ENCODE results near the gene BMAL1.

BMAL1 gene

DNA sequence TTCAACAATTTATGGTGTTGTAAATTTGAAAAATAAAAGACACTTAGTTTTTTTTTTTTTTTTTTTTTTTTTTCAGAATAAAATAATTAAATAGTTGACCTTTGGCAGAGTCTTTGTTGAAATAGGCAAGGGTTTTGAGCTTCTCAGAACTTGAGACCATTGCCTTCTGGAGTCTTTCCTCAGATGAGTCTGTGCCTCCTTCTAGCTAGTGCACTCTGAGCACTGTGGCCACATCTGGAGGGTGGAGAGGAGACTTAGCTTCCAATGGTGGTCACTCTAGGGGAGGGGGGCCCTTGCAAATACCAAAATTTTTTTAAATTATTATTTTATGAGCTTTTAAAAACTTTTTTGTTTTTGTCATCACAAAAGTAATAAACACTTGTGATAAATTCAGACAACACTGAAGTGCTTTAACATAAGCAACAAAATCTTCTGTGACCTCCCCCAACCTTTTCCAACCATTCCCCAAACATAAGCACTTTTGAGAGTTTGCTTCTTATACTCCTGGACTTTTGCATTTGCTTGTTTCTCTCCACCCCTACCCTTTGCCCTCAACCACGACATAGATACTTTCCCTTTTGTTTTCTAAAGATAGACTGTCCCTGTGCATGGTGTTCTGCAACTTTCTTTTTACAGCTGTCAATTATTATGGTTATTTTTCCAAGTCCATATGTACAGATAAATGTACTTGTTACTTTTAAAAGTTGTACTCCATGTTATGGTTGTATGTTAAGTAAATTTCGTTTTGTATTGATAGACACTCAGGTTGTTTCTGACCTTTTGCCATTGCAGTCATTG, 41.1 kb downstream of the BMAL1 start:
- DNase-seq: no peak

- DNase-seq: no peak
Measured at GRCh38 chr11:13320688-13321087, 43.1 kb downstream of the BMAL1 start.

DNA sequence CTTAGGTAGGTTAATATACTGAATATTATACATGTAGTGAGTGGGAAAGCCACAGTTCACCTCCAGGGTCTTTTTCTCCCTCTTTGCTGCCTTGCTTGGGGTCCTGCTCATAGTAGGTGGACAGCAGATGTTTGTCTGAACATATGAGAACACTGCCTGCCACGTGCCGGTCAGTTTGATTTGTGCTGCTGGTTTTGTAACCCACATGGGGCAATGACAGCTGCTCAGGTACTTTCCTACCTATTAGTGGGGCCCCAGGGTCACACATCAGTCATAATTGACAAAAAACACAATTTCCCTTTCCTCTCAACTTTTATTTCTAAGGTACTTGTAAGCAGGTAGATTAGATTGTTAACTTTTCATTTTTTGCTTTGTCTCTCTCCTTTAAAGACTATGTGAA, 43.8 kb downstream of the BMAL1 start:
- no peak for DNase-seq

DNA sequence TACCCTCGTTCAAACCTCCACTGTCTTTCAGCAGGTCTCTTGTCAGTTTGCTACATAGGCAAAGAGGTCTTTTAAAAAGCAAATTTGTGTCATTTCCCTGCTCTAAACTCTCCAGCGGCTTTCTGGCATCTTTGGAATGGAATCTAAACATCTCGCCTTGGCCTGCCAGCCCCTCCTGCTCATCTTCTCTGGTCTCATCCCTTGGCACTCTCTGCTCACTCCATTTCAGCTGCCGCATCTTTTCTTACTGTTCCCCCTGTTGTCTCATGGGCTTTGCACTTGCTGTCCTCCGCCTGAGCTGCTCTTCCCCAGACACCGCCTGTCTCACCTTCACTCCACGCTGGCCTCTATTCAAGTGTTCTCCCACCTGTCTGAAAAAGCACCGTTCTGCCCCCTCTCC, 46.6 kb downstream of the BMAL1 start:
- no peak for DNase-seq

- DNase-seq: no peak
Measured at GRCh38 chr11:13324709-13325108, 47.1 kb downstream of the BMAL1 start.

DNA sequence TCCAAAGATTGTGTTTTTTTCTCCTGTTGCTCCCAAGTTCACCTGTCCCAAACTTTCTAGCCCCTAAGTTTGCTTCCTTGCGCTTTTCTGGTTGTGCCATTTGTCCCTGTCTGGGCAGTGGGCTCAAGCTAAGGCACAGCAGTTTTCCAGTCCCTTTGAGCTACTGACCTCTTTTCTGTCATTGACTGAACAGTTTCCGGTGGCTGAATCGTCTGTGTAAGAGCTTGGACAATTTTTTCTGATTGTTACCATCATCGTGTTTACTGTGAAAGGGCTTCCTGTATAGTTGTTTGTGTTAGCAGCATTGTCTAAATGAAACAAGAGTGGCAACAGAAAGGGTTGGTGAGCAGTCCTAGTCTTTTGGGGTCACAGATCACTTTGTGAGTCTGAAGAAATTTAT, 49.8 kb downstream of the BMAL1 start:
- no peak for DNase-seq

DNA sequence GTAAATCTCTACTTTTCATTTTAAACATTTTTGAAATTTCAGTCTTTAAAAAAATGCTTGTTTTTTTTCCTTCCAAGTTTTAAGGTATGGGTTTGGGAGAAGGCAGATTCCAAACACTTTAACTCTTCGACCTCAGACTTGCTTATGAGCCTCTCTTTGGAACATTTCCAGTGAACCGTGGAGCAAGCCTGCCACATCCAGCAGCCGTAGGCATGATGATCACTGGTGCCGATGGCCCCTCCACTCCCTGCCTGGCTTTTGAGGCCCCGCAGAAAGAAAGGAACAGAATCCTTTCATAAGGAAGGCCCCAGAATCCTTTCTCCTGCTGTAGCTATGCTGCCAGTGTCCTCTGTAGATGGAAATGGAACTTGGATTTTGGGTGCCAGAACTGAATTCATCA, 50.7 kb downstream of the BMAL1 start:
- DNase-seq: no peak

- DNase-seq: no peak
Measured at GRCh38 chr11:13329670-13330356, 52.2 kb downstream of the BMAL1 start.

DNA sequence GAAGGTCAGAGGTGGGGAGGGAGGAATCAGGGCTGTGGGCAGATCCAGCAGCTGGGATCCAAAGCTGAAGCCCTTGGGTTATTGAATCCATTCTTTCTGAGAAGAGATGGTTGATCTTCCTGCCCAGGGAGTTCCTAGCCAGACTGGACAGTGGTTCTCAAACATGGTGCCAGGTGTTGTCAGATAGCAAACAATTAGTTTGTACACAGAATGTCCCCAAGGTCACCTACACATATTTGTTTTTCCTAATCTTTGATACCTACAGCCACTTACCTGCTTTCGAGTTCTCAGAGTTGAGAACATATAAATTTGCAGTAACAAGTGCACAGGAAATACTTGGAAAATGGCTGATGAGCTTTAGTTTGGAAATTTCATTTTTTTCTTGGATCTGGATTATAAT, 54.5 kb downstream of the BMAL1 start:
- no peak for DNase-seq

DNA sequence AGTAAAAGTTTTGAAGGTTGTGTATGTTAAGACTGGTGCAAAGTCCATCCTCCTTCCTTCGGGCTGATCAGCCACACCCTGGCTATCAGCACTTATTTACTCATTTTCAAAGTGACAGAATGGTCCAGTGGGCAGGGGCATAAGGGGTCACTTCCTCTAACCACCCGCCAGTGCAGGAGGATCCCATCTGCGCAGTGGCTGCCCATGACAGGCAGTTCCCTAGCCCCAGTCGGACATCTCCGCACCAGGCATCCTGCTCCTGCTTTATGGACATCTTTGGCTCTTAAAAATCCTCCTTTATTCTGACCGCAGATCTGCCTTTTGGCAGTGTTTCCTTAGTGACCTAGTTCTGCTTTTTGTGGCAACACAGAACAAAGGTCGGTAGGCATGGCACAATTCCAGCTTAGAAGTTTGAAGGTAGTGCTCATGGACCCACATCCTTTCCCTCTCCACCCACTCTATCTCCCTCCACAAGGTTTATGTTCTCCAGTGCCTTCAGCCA, 55.9 kb downstream of the BMAL1 start:
- no peak for DNase-seq

- no peak for DNase-seq
Measured at GRCh38 chr11:13334034-13334786, 56.6 kb downstream of the BMAL1 start.

- no peak for DNase-seq
Measured at GRCh38 chr11:13335319-13335718, 57.7 kb downstream of the BMAL1 start.

- no peak for DNase-seq
Measured at GRCh38 chr11:13336246-13336878, 58.8 kb downstream of the BMAL1 start.

GRCh38 chr11:13338019-13338426, 60.4 kb downstream of the BMAL1 start:
- no peak for DNase-seq

DNA sequence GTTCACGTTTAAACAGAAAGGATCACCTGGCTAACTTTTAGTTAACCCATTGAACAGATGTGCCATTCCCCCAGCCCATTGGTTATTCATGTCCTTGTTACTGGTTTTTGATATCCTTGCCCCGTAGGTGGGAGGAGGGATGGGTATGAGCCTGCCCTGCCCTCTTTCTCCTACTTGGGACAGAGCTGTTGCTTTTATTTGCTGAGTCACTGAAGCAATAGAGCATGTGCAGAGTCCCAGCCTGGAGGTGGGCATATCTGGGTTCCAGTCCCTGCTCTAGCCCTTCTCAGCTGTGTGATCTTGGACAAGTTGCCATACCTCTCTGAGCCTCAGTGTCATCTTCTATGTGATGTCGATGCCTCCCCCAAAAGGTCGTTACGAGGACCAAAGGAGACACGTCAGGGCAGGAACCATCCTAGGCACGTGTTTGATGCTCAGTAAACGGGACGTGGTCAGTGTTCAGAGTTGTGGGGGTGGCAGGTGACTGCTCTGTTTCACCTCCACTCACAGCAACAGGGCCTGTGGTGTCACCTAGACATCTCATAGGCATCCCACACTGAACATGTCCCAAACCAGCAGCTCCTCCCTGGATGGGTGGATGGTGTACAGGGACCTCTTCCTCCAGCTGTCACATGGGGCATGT, 61.0 kb downstream of the BMAL1 start:
- DNase-seq: no peak

DNA sequence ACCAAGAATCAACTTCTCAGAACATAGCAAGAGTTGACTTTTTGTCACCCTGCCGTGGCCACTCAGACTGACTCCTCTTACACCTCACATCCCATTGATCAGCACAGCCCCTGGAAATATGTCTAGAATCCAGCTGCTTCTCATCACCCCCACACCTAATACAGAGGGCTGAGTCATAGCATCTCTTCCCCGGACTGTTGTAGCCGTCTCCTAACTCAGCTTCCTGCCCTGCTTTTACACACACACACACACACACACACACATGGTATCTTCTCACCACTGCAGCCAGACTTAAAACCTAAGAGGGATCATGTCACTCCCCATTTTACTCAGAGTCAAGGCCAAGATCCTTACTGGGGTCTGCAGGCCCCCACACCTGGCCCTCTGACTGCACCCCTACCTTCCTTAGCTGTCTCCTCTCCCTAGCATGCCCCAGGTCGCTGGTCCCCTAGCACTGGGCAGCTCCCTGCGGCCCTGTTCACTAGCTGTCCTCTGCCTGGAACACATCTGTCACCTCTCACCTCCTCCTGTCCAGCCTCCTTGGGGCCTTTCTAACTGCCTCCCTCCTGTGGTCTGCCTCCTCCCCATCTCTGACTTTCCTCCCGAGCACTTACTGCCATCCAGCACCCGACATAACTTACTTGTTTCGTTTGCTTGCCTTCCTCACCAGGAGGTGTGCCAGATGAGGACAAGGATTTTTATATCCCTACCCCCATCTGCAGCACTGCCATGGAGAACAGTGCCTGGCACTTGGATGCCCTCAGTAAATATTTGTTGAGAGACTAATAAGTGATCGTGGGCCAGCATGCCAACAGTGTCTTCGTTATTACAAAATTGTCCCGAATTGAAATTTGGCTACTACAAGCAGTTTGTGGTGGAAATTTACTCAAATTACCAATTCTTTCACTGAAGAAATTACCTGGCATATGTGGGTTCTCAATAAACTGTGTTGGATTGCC, 61.9 kb downstream of the BMAL1 start:
- DNase-seq: no peak

- DNase-seq: no peak
Measured at GRCh38 chr11:13341026-13341425, 63.4 kb downstream of the BMAL1 start.

DNA sequence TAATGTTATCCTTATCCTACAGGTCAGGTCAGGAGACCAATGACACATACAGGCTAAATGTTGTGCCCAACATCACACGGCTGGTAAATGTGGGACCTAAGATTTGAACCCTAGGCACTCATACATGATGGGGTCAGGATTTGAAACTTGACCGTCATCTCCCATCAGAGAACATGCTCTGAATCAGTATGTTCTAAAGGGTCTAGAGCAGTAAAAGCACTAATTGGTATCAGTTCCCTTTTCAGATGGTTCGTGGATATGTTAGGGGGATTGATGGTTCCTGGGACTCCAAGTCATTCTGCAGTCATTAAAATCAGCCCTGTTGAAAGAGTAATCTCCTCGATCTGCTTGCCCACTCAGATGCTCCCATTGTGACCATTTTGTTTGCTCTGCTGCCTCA, 65.5 kb downstream of the BMAL1 start:
- no peak for DNase-seq

- peak; percentile 11 for DNase-seq
Measured at GRCh38 chr11:13343931-13344717, 66.5 kb downstream of the BMAL1 start.

DNA sequence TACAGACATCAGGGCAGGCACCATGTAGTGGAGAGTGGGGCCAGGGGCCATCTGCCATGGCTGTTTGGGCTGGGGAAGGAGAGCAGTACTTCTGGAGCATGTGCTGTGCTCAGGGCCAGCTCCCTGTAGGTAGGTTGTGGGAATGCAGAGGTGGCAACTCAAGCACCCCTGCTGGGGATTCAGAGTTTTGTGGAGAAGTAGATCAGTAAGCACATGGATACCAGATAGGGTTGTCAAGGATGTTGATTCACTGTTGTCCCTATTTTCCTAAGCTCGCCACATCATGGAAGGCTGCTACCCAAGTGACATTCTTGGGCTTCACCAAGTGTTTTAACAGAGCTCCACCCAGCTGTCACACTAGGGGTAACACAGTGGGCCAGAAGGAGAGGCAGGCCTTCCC, 67.2 kb downstream of the BMAL1 start:
- DNase-seq: no peak

GRCh38 chr11:13346470-13346869, 68.9 kb downstream of the BMAL1 start:
- no peak for DNase-seq

All from NCI-H2171 (cell line).